HG03378 (cell line): ENCODE results near the gene DGKQ.
"Not testable (repeated sequence)": the region's sequence is repeated elsewhere in the genome, so short reads cannot be mapped to it uniquely, and the experiment has no call there.

Experiments
- ATAC-seq: cut with Tn5 transposase; IDR thresholded peaks from one replicate; pipeline ENCODE4 v1.9.1; 2021; ENCODE audit warnings: mild to moderate bottlenecking, moderate library complexity; ENCODE audit not compliant: unreplicated experiment

Gene DGKQ

DNA sequence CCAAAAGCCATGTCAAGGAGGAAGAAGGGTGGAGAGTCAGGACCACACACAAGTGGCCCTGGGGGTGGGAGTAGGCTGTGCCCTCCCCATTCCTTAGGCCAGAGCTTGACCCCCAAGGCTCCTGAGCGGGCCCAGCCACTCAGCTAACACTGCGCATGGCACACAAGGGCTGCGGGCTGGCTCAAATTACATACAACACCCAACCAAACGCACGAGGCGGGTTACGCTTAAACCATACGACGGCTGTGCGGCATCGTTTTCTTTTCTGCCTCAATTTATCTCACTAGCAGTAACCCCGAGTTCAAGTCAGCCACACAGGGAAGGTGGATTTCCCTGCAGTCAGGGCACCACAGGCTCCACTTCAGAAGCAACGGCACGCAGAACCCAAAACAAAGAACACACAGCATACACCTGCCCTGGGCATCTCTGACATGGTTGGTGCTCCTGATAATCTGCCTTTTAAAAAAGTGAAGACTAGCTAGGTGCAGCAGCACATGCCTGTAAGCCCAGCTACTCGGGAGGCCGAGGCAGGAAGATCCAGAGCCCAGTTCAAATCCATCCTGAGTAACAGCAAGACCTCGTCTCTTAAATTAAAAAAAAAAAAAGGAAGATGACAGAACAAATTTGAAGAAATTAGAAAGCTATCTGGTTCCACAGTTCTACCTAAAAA lies 44.1 kb downstream of the DGKQ start:
- no peak for ATAC-seq

GRCh38 chr4:927566-927965 lies 45.8 kb downstream of the DGKQ start:
- not testable (repeated sequence) for ATAC-seq

- ATAC-seq, result no peak
These were observed 46.8 kb downstream of the DGKQ start for GRCh38 chr4:926538-926937.

DNA sequence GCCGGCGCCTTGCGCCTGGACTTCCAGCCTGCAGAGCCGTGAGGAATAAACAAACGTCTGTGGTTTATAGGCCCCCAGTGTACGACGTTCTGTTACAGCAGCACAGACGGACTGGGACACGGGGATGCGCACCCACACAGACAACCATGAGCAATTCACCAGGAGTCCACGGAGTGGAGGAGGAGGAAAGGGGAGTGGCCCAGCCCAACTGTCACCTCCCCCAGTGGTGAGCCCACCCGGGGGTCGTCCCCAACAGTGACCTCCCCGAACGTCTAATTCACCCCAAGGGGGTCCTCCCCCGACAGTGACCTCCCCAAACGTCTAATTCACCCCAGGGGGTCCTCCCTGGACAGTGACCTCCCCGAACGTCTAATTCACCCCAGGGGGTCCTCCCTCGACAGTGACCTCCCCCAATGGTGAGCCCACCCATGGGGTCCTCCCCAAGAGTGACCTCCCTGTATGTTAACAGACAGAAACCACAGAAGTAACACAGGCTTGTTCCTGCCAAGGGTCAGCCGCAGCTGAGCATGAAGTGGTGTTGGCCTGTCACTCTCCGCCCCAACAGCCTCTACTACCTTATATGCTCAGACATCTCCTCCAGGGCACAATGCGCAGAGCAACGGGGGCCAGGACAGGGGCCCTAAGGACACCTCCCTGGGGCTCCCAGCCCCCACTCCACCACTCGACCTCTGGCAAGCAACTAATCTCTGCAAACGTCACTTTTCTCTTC lies 47.4 kb downstream of the DGKQ start:
- no peak for ATAC-seq

GRCh38 chr4:925171-925570 lies 48.2 kb downstream of the DGKQ start:
- ATAC-seq, result no peak

DNA sequence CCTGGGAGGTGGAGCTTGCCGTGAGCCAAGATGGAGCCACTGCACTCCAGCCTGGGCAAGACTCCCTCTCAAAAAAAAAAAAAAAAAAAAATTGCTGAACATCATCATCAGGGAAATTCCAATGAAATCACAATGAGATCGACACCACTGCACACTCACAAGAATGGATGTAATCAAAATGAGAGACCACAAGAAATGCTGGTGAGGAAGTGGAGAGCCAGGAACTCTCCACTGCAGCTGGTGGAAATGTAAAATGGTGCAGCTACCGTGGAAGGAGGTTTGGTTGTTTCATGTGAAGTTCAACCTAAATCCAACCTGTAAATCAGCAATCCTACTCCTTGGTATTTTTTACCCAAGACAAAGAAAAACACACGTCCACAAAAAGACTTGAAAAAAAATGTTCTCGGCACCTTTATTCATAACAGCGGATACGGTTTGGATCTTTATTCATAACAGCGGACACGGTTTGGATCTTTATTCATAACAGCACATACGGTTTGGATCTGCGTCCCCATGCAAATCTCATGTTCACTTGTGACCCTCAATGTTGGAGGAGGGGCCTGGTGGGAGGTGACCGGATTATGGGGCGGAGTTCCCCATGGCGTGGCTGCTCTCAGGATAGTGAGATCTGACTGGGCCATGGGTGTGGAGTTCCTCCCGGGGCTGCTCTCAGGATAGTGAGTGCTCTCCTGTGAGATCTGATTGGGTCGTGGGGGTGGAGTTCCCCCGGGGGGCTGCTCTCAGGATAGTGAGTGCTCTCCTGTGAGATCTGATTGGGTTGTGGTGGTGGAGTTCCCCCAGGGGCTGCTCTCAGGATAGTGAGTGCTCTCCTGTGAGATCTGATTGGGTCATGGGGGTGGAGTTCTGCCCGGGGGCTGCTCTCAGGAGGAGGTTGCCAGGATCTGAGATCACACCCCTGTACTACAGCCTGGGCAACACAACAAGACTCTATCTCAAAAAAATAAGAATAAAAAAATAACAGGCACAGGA lies 49.0 kb downstream of the DGKQ start:
- no peak for ATAC-seq

GRCh38 chr4:921830-922331 lies 51.5 kb downstream of the DGKQ start:
- ATAC-seq, result no peak

DNA sequence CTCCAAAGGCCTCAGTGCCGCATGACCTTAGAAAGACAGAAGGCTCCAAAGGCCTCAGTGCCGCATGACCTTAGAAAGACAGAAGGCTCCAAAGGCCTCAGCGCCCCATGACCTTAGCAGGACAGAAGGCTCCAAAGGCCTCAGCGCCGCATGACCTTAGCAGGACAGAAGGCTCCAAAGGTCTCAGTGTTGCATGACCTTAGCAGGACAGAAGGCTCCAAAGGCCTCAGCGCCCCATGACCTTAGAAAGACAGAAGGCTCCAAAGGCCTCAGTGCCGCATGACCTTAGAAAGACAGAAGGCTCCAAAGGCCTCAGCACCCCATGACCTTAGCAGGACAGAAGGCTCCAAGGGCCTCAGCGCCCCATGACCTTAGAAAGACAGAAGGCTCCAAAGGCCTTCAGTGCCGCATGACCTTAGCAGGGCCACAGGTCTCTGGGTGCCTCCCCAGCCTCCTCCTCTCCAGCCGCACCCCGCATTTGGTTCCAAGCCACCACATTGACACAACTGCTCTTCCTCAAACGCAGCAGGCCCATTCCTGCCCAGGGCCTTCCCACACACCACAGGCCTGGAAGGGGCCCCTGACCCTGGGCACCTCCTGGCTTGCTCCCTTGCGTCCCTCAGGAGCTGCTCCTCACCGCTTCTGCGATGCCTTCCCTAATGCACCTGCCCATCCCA lies 54.2 kb downstream of the DGKQ start:
- ATAC-seq, result not testable (repeated sequence)

DNA sequence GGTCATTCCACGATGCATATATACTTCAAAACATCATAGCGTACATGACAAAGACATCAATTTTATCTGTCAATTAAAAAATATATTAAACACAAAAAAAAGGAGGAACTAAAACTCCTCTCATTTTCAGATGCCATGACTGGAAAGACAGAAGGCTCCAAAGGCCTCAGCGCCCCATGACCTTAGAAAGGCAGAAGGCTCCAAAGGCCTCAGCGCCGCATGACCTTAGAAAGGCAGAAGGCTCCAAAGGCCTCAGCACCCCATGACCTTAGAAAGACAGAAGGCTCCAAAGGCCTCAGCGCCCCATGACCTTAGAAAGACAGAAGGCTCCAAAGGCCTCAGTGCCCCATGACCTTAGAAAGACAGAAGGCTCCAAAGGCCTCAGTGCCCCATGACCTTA lies 54.8 kb downstream of the DGKQ start:
- ATAC-seq, result not testable (repeated sequence)

GRCh38 chr4:917992-918391 lies 55.4 kb downstream of the DGKQ start:
- ATAC-seq, result no peak

DNA sequence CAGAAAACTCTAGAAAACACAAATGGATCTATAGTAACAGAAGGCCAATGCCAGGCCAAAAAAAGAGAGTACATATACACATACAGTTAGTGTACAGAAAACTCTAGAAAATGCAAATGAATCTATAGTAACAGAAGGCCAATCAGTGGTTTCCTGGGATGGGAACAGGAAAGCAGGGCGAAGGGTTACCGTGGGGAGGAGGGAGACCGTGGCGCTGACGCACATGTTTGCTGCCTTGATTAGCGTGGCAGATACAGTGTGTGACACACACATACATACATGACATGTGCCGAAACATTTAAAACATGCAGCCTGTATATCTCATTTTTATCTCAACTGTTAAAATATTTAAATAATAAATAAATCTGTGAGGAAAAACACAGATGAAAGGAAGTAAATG lies 55.9 kb downstream of the DGKQ start:
- ATAC-seq, result no peak

GRCh38 chr4:915595-915994 lies 57.8 kb downstream of the DGKQ start:
- ATAC-seq, result no peak

DNA sequence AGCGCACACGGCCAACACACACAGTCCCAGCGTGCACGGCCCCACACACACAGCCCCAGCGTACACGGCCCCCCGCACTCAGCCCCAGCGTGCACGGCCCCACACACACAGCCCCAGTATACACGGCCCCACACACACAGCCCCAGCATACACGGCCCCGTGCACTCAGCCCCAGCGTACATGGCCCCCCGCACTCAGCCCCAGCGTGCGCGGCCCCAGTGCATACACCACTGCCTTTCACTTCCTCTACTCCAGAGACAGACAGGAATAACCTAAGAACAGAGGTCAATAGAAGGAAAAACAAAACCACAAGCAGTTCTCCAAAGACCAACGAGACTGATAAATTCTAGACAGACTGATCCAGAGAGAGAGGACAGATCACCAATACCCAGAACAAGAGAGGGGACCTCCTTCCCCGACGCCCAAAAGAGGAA lies 58.3 kb downstream of the DGKQ start:
- ATAC-seq, result no peak

DNA sequence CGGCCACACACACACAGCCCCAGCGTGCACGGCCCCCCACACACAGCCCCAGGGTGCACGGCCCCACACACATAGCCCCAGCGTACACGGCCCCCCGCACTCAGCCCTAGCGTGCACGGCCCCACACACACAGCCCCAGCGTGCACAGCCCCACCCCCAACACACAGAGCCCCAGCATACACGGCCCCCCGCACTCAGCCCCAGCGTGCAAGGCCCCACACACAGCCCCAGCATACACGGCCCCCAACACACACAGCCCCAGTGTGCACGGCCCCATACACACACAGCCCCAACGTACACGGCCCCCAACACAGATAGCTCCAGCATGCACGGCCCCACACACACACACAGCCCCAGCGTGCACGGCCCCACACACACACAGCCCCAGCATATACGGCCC lies 58.8 kb downstream of the DGKQ start:
- ATAC-seq, result no peak

- ATAC-seq, result no peak
These were observed 60.1 kb downstream of the DGKQ start for GRCh38 chr4:913280-913618.

- ATAC-seq, result no peak
These were observed 60.7 kb downstream of the DGKQ start for GRCh38 chr4:912548-913279.

GRCh38 chr4:911871-912490 lies 61.4 kb downstream of the DGKQ start:
- no peak for ATAC-seq

DNA sequence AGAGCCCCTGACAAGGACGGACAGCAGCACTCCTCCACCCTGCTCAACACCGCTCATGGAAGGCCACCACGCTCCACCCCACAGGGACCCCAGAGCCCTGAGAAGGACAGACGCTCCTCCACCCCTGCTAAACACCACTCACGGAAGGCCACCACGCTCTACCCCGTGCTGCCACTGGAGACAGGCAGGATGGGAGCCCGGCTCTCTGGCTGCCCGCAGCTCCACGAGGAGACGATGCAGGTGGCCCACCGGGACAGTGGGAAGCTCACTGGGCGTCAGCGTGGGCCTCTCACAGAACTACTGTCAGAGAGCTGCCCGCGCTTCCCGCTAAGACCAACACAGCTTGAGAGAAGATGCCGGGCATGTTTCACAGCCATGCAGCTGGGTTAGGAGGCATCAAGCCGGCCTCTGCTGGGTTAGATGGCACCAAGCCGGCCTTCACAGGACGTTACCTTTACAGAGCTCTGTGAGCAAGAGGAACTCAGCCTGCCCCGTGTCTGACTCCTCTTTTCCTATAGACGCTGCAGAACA lies 62.1 kb downstream of the DGKQ start:
- ATAC-seq, result no peak

GRCh38 chr4:910366-911091 lies 62.8 kb downstream of the DGKQ start:
- ATAC-seq, result no peak
